HepG2 (cell line): ENCODE data around the gene UTP25. TPM values are rescaled to one million over a fixed set of nuclear protein-coding genes. Genes with fewer than 3 reads are reported as not detected.

Source experiments
- ATM ChIP-seq: fragments of 450-650 bp; IDR thresholded peaks from 2 replicates; pipeline ENCODE4 v1.7.1; 2017; ENCODE audit warnings: mild to moderate bottlenecking, borderline replicate concordance
- ATRX ChIP-seq: sonication (generic); formaldehyde crosslinking; IDR thresholded peaks from 2 replicates; pipeline ENCODE4 v1.4.0; 2020; ENCODE audit warnings: missing genetic modification reagents, borderline replicate concordance
- DNMT1 ChIP-seq: sonication (generic); formaldehyde crosslinking; IDR thresholded peaks from 2 replicates; pipeline ENCODE4 v1.5.1; 2020; ENCODE audit warnings: mild to moderate bottlenecking, missing genetic modification reagents
- FIP1L1 ChIP-seq: fragments of 200-400 bp; formaldehyde crosslinking; IDR thresholded peaks from 2 replicates; pipeline ENCODE4 v1.6.1; 2018; ENCODE audit warnings: low read depth, mild to moderate bottlenecking, low read length, moderate library complexity, borderline replicate concordance; ENCODE audit not compliant: insufficient read depth
- GABPA ChIP-seq, 2 experiments: IDR thresholded peaks; 2 replicates each; pipeline ENCODE4 v1.6.1; 2011 to 2016; ENCODE audit warnings: low read depth in 2 of 2, low read length in 1 of 2, missing biosample characterization in 1 of 2, missing genetic modification characterization in 1 of 2
- MXD4 ChIP-seq: IDR thresholded peaks from 2 replicates; pipeline ENCODE4 v1.6.1; 2016; ENCODE audit warnings: mild to moderate bottlenecking, missing biosample characterization, missing genetic modification reagents
- SNRNP70 ChIP-seq: fragments of 200-400 bp; formaldehyde crosslinking; IDR thresholded peaks from 2 replicates; pipeline ENCODE4 v1.6.1; 2017; ENCODE audit warnings: mild to moderate bottlenecking, low read depth, low read length, moderate library complexity
- TCF7 ChIP-seq: sonication (generic); IDR thresholded peaks from 2 replicates; pipeline ENCODE4 v1.6.1; 2016; ENCODE audit warnings: antibody characterized with exemption, low read depth
- ZNF709 ChIP-seq: sonication (generic); formaldehyde crosslinking; IDR thresholded peaks from 2 replicates; pipeline ENCODE4 v1.5.0; 2020; ENCODE audit warnings: mild to moderate bottlenecking, missing genetic modification reagents
- polyA plus RNA-seq, 8 experiments: library from polyadenylated mRNA; depleted of rRNA in 3 of 8; stranded (reverse) in 7 of 8; unstranded in 1 of 8; fragments of >200 nt; fragmentation: Illumina TruSeq in 4 of 8; extraction: Trizol in 4 of 8; gene quantifications; 2 replicates each; pipeline versions ENCODE4 v1.2.1 to v1.2.3, GENCODE V29; 2011 to 2016; ENCODE audit warnings: low read depth in 4 of 8, missing spikeins in 1 of 8, mixed read lengths in 1 of 8; ENCODE audit not compliant: insufficient read depth in 1 of 8
- total RNA-seq, 5 experiments: library from RNA; depleted of rRNA; stranded (reverse); fragments of >200 nt; fragmentation: Illumina TruSeq; extraction: Trizol; gene quantifications; 2 replicates each; pipeline ENCODE4 v1.2.3, GENCODE V29; 2016; ENCODE audit warnings: low read depth in 1 of 5
- TF ChIP-seq, protein P1 (sequence below): IDR thresholded peaks from 2 replicates; pipeline ENCODE4 v1.4.0; 2020; ENCODE audit warnings: mild to moderate bottlenecking, missing genetic modification reagents
- TF ChIP-seq, protein P2 (sequence below): sonication (generic); formaldehyde crosslinking; IDR thresholded peaks from 2 replicates; pipeline ENCODE4 v1.5.0; 2020; ENCODE audit warnings: mild to moderate bottlenecking, missing genetic modification reagents
- TF ChIP-seq, protein P3 (sequence below): sonication (generic); formaldehyde crosslinking; IDR thresholded peaks from 2 replicates; pipeline ENCODE4 v1.5.1; 2020; ENCODE audit warnings: missing genetic modification reagents, mild to moderate bottlenecking, borderline replicate concordance
- TF ChIP-seq, protein P4 (sequence below): IDR thresholded peaks from 2 replicates; pipeline ENCODE4 v1.6.1; 2016
- TF ChIP-seq, protein P5 (sequence below), 2 experiments: sonication (generic) in 1 of 2; formaldehyde crosslinking in 1 of 2; IDR thresholded peaks; 2 replicates each; pipeline versions ENCODE4 v1.5.1 to v1.6.1; 2011 to 2020; ENCODE audit warnings: borderline replicate concordance in 1 of 2, low read depth in 1 of 2, low read length in 1 of 2, mild to moderate bottlenecking in 1 of 2, missing genetic modification reagents in 1 of 2, moderate library complexity in 1 of 2

UTP25 gene
- total and polyA plus RNA-seq, 2 of the 13 experiments (the other 11 are each of a cell fraction or from before 2014, with no cell fraction given): 4.8 to 5.7 TPM

DNA sequence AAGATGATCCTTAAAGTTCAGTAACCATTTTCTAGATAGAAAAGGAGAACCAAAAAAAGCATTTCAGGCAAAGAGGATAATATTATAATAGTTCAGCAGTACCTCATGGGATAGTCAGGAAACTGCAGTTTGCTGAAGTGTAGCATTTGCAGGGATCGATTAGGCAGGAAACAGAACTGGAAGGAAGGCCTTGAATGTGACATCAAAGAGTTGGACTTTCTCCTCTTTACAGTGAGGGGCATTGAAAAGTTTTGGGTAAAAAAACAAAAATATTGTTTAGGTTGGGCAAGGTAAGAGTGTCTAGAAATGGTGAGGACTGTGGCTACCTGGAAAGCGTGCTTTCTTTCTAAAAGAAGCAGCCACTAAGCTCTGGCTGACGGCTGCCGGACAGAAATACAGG is 13.9 kb upstream of the UTP25 start (continued):
- TF ChIP-seq, protein P1, sequence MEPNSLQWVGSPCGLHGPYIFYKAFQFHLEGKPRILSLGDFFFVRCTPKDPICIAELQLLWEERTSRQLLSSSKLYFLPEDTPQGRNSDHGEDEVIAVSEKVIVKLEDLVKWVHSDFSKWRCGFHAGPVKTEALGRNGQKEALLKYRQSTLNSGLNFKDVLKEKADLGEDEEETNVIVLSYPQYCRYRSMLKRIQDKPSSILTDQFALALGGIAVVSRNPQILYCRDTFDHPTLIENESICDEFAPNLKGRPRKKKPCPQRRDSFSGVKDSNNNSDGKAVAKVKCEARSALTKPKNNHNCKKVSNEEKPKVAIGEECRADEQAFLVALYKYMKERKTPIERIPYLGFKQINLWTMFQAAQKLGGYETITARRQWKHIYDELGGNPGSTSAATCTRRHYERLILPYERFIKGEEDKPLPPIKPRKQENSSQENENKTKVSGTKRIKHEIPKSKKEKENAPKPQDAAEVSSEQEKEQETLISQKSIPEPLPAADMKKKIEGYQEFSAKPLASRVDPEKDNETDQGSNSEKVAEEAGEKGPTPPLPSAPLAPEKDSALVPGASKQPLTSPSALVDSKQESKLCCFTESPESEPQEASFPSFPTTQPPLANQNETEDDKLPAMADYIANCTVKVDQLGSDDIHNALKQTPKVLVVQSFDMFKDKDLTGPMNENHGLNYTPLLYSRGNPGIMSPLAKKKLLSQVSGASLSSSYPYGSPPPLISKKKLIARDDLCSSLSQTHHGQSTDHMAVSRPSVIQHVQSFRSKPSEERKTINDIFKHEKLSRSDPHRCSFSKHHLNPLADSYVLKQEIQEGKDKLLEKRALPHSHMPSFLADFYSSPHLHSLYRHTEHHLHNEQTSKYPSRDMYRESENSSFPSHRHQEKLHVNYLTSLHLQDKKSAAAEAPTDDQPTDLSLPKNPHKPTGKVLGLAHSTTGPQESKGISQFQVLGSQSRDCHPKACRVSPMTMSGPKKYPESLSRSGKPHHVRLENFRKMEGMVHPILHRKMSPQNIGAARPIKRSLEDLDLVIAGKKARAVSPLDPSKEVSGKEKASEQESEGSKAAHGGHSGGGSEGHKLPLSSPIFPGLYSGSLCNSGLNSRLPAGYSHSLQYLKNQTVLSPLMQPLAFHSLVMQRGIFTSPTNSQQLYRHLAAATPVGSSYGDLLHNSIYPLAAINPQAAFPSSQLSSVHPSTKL (CRISPR knock-in tag): peak; percentile 59
- TF ChIP-seq, protein P2, sequence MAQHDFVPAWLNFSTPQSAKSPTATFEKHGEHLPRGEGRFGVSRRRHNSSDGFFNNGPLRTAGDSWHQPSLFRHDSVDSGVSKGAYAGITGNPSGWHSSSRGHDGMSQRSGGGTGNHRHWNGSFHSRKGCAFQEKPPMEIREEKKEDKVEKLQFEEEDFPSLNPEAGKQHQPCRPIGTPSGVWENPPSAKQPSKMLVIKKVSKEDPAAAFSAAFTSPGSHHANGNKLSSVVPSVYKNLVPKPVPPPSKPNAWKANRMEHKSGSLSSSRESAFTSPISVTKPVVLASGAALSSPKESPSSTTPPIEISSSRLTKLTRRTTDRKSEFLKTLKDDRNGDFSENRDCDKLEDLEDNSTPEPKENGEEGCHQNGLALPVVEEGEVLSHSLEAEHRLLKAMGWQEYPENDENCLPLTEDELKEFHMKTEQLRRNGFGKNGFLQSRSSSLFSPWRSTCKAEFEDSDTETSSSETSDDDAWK: no peak
- TF ChIP-seq, protein P3, sequence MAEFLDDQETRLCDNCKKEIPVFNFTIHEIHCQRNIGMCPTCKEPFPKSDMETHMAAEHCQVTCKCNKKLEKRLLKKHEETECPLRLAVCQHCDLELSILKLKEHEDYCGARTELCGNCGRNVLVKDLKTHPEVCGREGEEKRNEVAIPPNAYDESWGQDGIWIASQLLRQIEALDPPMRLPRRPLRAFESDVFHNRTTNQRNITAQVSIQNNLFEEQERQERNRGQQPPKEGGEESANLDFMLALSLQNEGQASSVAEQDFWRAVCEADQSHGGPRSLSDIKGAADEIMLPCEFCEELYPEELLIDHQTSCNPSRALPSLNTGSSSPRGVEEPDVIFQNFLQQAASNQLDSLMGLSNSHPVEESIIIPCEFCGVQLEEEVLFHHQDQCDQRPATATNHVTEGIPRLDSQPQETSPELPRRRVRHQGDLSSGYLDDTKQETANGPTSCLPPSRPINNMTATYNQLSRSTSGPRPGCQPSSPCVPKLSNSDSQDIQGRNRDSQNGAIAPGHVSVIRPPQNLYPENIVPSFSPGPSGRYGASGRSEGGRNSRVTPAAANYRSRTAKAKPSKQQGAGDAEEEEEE: no peak
- TF ChIP-seq ATM (no peak), TCF7 (peak; percentile 63), MXD4 (CRISPR knock-in tag) (no peak), ZNF709 (CRISPR knock-in tag) (no peak), GABPA (IDR thresholded peaks at IDR 0.05; ENCODE audit: low read depth, low read length) (no peak), GABPA (CRISPR knock-in tag; IDR thresholded peaks at IDR 0.05; ENCODE audit: low read depth) (peak; percentile 30), SNRNP70 (no peak), FIP1L1 (no peak), ATRX (CRISPR knock-in tag) (no peak), DNMT1 (CRISPR knock-in tag) (no peak)
- TF ChIP-seq, protein P4, sequence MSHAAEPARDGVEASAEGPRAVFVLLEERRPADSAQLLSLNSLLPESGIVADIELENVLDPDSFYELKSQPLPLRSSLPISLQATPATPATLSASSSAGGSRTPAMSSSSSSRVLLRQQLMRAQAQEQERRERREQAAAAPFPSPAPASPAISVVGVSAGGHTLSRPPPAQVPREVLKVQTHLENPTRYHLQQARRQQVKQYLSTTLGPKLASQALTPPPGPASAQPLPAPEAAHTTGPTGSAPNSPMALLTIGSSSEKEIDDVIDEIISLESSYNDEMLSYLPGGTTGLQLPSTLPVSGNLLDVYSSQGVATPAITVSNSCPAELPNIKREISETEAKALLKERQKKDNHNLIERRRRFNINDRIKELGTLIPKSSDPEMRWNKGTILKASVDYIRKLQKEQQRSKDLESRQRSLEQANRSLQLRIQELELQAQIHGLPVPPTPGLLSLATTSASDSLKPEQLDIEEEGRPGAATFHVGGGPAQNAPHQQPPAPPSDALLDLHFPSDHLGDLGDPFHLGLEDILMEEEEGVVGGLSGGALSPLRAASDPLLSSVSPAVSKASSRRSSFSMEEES (CRISPR knock-in tag): no peak
- TF ChIP-seq, protein P5, sequence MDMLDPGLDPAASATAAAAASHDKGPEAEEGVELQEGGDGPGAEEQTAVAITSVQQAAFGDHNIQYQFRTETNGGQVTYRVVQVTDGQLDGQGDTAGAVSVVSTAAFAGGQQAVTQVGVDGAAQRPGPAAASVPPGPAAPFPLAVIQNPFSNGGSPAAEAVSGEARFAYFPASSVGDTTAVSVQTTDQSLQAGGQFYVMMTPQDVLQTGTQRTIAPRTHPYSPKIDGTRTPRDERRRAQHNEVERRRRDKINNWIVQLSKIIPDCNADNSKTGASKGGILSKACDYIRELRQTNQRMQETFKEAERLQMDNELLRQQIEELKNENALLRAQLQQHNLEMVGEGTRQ (IDR thresholded peaks at IDR 0.05; ENCODE audit: low read depth, low read length): no peak
- TF ChIP-seq, protein P5 (CRISPR knock-in tag; IDR thresholded peaks at IDR 0.05; ENCODE audit: borderline replicate concordance): no peak
